Mesenchymal stem cell (in vitro differentiated cells and primary cell): ENCODE measurements around the gene CAVIN2.

Experiments
- DNase-seq: peaks from one replicate; pipeline ENCODE4 v3.0.0-alpha.2; 2013
- H2AFZ ChIP-seq: one replicate; pipeline ENCODE4 v1.6.1; 2013; ENCODE audit warnings: low read depth, mild to moderate bottlenecking, control low read depth, inconsistent platforms, low read length, moderate library complexity
- H2AK5ac ChIP-seq: 2 replicates; pipeline ENCODE4 v1.6.1; 2013; ENCODE audit warnings: low read length, moderate library complexity, mild to moderate bottlenecking, inconsistent platforms; ENCODE audit not compliant: severe bottlenecking
- H2BK120ac ChIP-seq: one replicate; pipeline ENCODE4 v1.6.1; 2013; ENCODE audit warnings: low read depth, mild to moderate bottlenecking, inconsistent platforms, low read length, moderate library complexity
- H2BK12ac ChIP-seq, 2 experiments: one replicate each; pipeline ENCODE4 v1.6.1; 2013; ENCODE audit warnings: inconsistent platforms in 2 of 2, low read length in 2 of 2, mild to moderate bottlenecking in 2 of 2, moderate library complexity in 2 of 2, control low read depth in 1 of 2
- H2BK15ac ChIP-seq: one replicate; pipeline ENCODE4 v1.6.1; 2013; ENCODE audit warnings: mild to moderate bottlenecking, low read depth, inconsistent platforms; ENCODE audit not compliant: poor library complexity, severe bottlenecking
- H2BK5ac ChIP-seq: 2 replicates; pipeline ENCODE4 v1.6.1; 2013; ENCODE audit warnings: low read depth, mild to moderate bottlenecking, low read length, control low read depth, inconsistent platforms; ENCODE audit not compliant: poor library complexity, severe bottlenecking
- H3K14ac ChIP-seq, 2 experiments: one replicate each; pipeline ENCODE4 v1.6.1; 2013; ENCODE audit warnings: inconsistent platforms in 2 of 2, low read length in 2 of 2, control low read depth in 1 of 2, mild to moderate bottlenecking in 1 of 2, moderate library complexity in 1 of 2
- H3K18ac ChIP-seq, 2 experiments: one replicate each; pipeline ENCODE4 v1.6.1; 2013; ENCODE audit warnings: inconsistent platforms in 2 of 2, low read length in 2 of 2, control low read depth in 1 of 2, low read depth in 1 of 2, mild to moderate bottlenecking in 1 of 2
- H3K23ac ChIP-seq, 2 experiments: one replicate each; pipeline ENCODE4 v1.6.1; 2013; ENCODE audit warnings: inconsistent platforms in 2 of 2, low read length in 2 of 2, mild to moderate bottlenecking in 2 of 2, moderate library complexity in 2 of 2, control low read depth in 1 of 2
- H3K27ac ChIP-seq: 2 replicates; pipeline ENCODE4 v1.5.1; 2013; ENCODE audit warnings: mild to moderate bottlenecking, moderate library complexity, low read length, control low read depth, inconsistent platforms; ENCODE audit not compliant: poor library complexity, severe bottlenecking
- H3K27me3 ChIP-seq, 2 experiments: 2 replicates each; pipeline versions ENCODE4 v1.6.1 to v1.7.0; 2013; ENCODE audit warnings: low read length in 2 of 2, mild to moderate bottlenecking in 2 of 2, moderate library complexity in 2 of 2, control low read depth in 1 of 2, inconsistent platforms in 1 of 2; ENCODE audit not compliant: control insufficient read depth in 1 of 2, insufficient read depth in 1 of 2
- H3K36me3 ChIP-seq, 2 experiments: 2 replicates each; pipeline versions ENCODE4 v1.6.1 to v1.7.0; 2013; ENCODE audit warnings: low read length in 2 of 2, control low read depth in 1 of 2, inconsistent platforms in 1 of 2, low read depth in 1 of 2, mild to moderate bottlenecking in 1 of 2; ENCODE audit not compliant: insufficient read depth in 2 of 2, control insufficient read depth in 1 of 2
- H3K4ac ChIP-seq, 2 experiments: one replicate each; pipeline ENCODE4 v1.6.1; 2013; ENCODE audit warnings: inconsistent platforms in 2 of 2, low read length in 2 of 2, mild to moderate bottlenecking in 2 of 2, moderate library complexity in 2 of 2, control low read depth in 1 of 2, low read depth in 1 of 2
- H3K4me1 ChIP-seq: 2 replicates; pipeline ENCODE4 v1.6.1; 2013; ENCODE audit warnings: low read depth, low read length, control low read depth; ENCODE audit not compliant: control insufficient read depth, insufficient read depth
- H3K4me2 ChIP-seq: 2 replicates; pipeline ENCODE4 v1.6.1; 2013; ENCODE audit warnings: low read length, mild to moderate bottlenecking, inconsistent platforms; ENCODE audit not compliant: poor library complexity, severe bottlenecking
- H3K4me3 ChIP-seq, 2 experiments: 2 replicates each; pipeline versions ENCODE4 v1.5.1 to v1.7.0; 2013; ENCODE audit warnings: low read length in 2 of 2, mild to moderate bottlenecking in 2 of 2, control low read depth in 1 of 2, low read depth in 1 of 2; ENCODE audit not compliant: insufficient read depth in 1 of 2
- H3K79me1 ChIP-seq: replicated peaks from 2 replicates; pipeline ENCODE4 v1.6.1; 2013; ENCODE audit warnings: mild to moderate bottlenecking, control low read depth, low read length, inconsistent platforms; ENCODE audit not compliant: poor library complexity, severe bottlenecking
- H3K9ac ChIP-seq: 2 replicates; pipeline ENCODE4 v1.7.0; 2013; ENCODE audit warnings: mild to moderate bottlenecking, low read length, moderate library complexity
- H3K9me3 ChIP-seq: 2 replicates; pipeline ENCODE4 v1.7.0; 2013; ENCODE audit warnings: mild to moderate bottlenecking, low read length; ENCODE audit not compliant: control insufficient read depth
- H4K8ac ChIP-seq: one replicate; pipeline ENCODE4 v1.6.1; 2013; ENCODE audit warnings: inconsistent platforms, mild to moderate bottlenecking, low read length, moderate library complexity
- H4K91ac ChIP-seq: one replicate; pipeline ENCODE4 v1.6.1; 2013; ENCODE audit warnings: mild to moderate bottlenecking, low read length, inconsistent platforms
- WGBS: methylation state at CpG from one replicate; pipeline ENCODE4 v1.1.7; 2013; ENCODE audit warnings: mixed read lengths; 5-methylcytosine and 5-hydroxymethylcytosine counted together

CAVIN2 gene

DNA sequence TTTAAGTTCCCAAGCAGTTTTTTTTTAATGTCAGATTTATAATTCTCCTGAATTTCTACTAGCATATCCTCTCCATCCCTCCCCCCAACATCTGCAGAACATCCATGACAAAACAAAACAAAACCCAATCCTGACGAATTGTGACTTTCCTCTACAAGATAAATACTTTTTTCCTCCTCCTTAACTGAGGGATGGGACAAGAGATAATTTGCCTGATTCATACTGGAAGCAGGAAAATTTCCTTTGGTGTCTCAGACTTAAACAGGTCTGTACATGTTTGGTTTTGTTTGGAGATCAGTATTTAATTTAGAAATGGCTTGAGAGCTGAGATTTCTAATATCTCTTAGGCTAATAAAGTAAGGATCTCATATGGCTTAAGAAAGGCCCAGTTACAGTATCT, 2.2 kb downstream of the CAVIN2 start:
- Histone ChIP-seq H3K18ac (no peak overlapping the region), H3K4me2 (peak overlapping the region; percentile 73), H3K4ac (no peak overlapping the region), H4K91ac (no peak overlapping the region), H3K4me3 (peak overlapping the region in 1 of 2 experiments; percentile 55), H3K9ac (peak overlapping the region; percentile 73), H3K9me3 (no peaks in the 10 kb centered on the region), H3K27me3 (no peaks in the 10 kb centered on the region), H2BK15ac (no peak overlapping the region), H4K8ac (no peak overlapping the region), H3K4me1 (peaks cover 13% of the 10 kb centered on the region), H2AFZ (no peak overlapping the region), H2BK12ac (no peak overlapping the region), H3K36me3 (no peaks in the 10 kb centered on the region), H3K23ac (no peak overlapping the region), H2AK5ac (no peak overlapping the region), H2BK5ac (no peak overlapping the region), H3K27ac (peak overlapping the region; percentile 82), H3K79me1 (peaks cover 7% of the 10 kb centered on the region), H3K14ac (no peak overlapping the region), H2BK120ac (no peak overlapping the region)
- WGBS = no CpG with 5 or more reads among the region's 1 CpG
- no peak for DNase-seq

DNA sequence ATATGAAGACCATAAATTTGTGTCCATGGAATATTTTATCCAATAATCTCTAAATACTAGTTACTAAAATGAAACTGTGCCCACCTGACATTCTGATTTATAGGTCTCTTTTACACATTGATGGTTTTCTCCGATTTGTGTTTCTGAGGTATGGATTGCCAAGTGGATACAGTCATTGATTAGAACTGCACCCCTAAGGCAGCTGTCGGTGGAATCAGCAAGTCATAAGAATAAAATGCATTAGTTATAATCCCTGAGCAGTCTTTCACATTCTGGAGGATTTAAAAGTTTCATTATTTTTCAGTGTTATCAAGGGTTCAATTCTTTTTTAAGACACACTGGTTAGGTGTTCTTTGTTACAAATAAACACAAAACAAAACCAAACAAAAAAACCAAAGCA, 6.0 kb downstream of the CAVIN2 start:
- H3K27ac ChIP-seq = no peak overlapping the region
- no peak overlapping the region for H4K91ac ChIP-seq
- H3K4me2 ChIP-seq = no peak overlapping the region
- peaks cover 14% of the 10 kb centered on the region for H3K79me1 ChIP-seq
- DNase-seq = no peak
- no peak overlapping the region for H2BK12ac ChIP-seq
- no peaks in the 10 kb centered on the region for H3K27me3 ChIP-seq
- peaks cover 5% of the 10 kb centered on the region for H3K4me1 ChIP-seq
- WGBS = 100% methylated on average over 1 of the region's 2 CpGs
- no peak overlapping the region for H3K14ac ChIP-seq
- no peak overlapping the region for H3K23ac ChIP-seq
- H2BK120ac ChIP-seq = no peak overlapping the region
- no peak overlapping the region for H4K8ac ChIP-seq
- peaks cover 0 to 5% of the 10 kb centered on the region in 2 experiments for H3K36me3 ChIP-seq
- H2BK5ac ChIP-seq = no peak overlapping the region
- H2BK15ac ChIP-seq = no peak overlapping the region
- no peak overlapping the region for H3K9ac ChIP-seq
- no peak overlapping the region for H3K18ac ChIP-seq
- H2AK5ac ChIP-seq = no peak overlapping the region
- H3K4me3 ChIP-seq = no peak overlapping the region
- H2AFZ ChIP-seq = no peak overlapping the region
- H3K4ac ChIP-seq = no peak overlapping the region
- H3K9me3 ChIP-seq = no peaks in the 10 kb centered on the region

DNA sequence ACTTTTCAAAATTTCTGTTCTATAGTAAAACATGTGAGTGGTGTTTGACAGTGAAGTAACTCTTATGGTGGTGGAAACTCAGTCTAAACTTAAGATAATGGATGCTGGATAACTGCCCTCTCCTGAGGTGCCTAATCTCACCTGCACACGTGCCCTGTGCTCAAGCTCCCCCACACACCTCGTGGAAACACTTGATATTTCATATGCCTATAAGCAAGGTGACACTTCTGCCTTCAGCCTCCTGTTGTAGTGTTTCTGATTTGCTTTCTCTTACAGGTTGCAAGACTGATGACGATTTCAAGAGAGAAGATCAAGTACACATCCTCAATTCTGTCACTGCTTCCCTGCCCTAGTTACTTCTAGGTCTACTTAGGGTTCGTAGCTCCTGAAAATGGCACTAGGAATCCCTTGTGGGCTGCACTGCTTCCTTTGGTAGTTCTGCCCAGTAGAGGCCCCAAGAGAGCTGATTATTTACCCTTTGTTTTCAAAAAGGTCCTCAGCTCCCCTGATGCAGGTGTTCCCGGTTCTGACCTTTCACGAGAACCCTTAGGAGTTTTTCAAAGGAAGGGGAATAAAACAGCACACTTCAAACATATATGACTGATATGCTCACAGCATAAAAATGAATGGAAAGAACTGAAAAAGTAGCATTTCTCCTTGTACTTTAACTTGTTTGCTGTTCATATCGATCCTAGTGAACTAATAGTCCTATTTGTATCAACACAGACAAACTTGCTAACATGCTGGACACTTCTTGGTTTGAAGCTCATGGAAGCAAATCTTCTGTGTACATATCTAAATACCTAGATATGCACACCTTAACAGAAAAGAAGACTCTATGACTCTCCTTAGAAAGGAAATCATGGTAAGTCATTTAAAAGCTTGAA, 6.7 kb downstream of the CAVIN2 start:
- WGBS = 87% methylated on average over 5 of the region's 7 CpGs
- Histone ChIP-seq H3K4me3 (no peak overlapping the region), H2BK120ac (no peak overlapping the region), H3K18ac (peak overlapping the region in 1 of 2 experiments; percentile 64), H3K23ac (no peak overlapping the region), H3K27me3 (no peaks in the 10 kb centered on the region), H3K14ac (no peak overlapping the region), H3K4ac (no peak overlapping the region), H2BK12ac (no peak overlapping the region), H4K91ac (no peak overlapping the region), H2AFZ (no peak overlapping the region), H3K4me1 (peaks cover 5% of the 10 kb centered on the region), H3K4me2 (no peak overlapping the region), H2BK15ac (no peak overlapping the region), H3K36me3 (peaks cover 0 to 9% of the 10 kb centered on the region in 2 experiments), H4K8ac (no peak overlapping the region), H3K27ac (no peak overlapping the region), H2AK5ac (no peak overlapping the region), H3K79me1 (peaks cover 12% of the 10 kb centered on the region), H3K9me3 (no peaks in the 10 kb centered on the region), H3K9ac (no peak overlapping the region), H2BK5ac (no peak overlapping the region)
- DNase-seq = no peak

DNA sequence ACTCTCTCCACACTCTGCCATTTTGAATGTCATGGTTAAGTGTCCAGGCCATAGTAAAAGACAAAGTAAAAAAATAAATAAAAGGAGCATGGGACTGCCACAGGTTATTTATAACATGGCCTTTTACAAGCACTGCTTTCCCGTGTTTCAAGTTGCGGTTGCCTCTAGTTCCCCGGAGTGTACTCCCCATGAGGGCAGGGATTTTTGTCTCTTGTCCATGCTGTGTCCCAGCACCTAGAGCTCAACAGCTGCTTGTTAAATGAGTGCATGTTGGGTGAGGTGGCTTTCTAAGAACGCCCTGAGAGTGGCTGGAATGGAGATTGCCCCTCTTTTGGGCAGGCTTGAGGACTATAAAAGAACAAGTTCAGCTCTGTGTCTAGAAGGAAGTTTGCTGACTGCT, 8.4 kb downstream of the CAVIN2 start:
- Histone ChIP-seq H2AFZ (no peak overlapping the region), H3K9ac (no peak overlapping the region)
- no peak for DNase-seq

More for the DNA sequence above, 8.4 kb downstream of the CAVIN2 start:
- Histone ChIP-seq H3K4me3 (no peak overlapping the region), H2AK5ac (no peak overlapping the region), H4K8ac (no peak overlapping the region), H3K9me3 (no peaks in the 10 kb centered on the region), H3K14ac (no peak overlapping the region), H3K23ac (no peak overlapping the region), H2BK120ac (no peak overlapping the region), H3K4me2 (no peak overlapping the region), H3K36me3 (peaks cover 0 to 9% of the 10 kb centered on the region in 2 experiments), H2BK15ac (peak overlapping the region; percentile 62), H3K27me3 (no peaks in the 10 kb centered on the region), H4K91ac (peak overlapping the region; percentile 21), H2BK5ac (no peak overlapping the region), H3K4me1 (peaks cover 5% of the 10 kb centered on the region), H3K18ac (peak overlapping the region in 1 of 2 experiments; percentile 78), H2BK12ac (peak overlapping the region; percentile 42 to 86), H3K27ac (no peak overlapping the region), H3K4ac (no peak overlapping the region), H3K79me1 (peaks cover 12% of the 10 kb centered on the region)
- WGBS = 97% methylated on average over 4 of the region's 4 CpGs
